DND-41 (cell line): ENCODE results near the gene NCOR2.
A peak's percentile ranks its signal among the peaks of the same experiment; 100 is the strongest.

Experiments used
- ATAC-seq: fragments of 200-7000 bp; cut with Tn5 transposase; 3 replicates; pipeline ENCODE4 v1.9.1; 2021; ENCODE audit warnings: low read depth; ENCODE audit not compliant: insufficient read depth
- DNase-seq: peaks from one replicate; pipeline ENCODE4 v3.0.0-alpha.2; 2020
- H2AFZ ChIP-seq: 2 replicates; pipeline ENCODE4 v1.6.0; 2012; ENCODE audit warnings: low read depth, low read length
- H3K27ac ChIP-seq: 2 replicates; pipeline ENCODE4 v1.5.1; 2012; ENCODE audit warnings: low read length, inconsistent platforms
- H3K27me3 ChIP-seq: fragments of 200-600 bp; sonication (generic); 2 replicates; pipeline ENCODE4 v1.6.0; 2012; ENCODE audit warnings: low read length, mild to moderate bottlenecking, inconsistent platforms; ENCODE audit not compliant: insufficient read depth, poor library complexity
- H3K36me3 ChIP-seq: 2 replicates; pipeline ENCODE4 v1.5.1; 2012; ENCODE audit warnings: low read length, inconsistent platforms; ENCODE audit not compliant: insufficient read depth
- H3K4me1 ChIP-seq: 2 replicates; pipeline ENCODE4 v1.5.1; 2012; ENCODE audit warnings: mild to moderate bottlenecking, low read length; ENCODE audit not compliant: insufficient read depth
- H3K4me2 ChIP-seq: 2 replicates; pipeline ENCODE4 v1.6.0; 2012; ENCODE audit warnings: mild to moderate bottlenecking, moderate library complexity, low read length, inconsistent platforms; ENCODE audit not compliant: insufficient read depth
- H3K4me3 ChIP-seq, 2 experiments: fragments of 200-600 bp in 1 of 2; shearing (Covaris generic) in 1 of 2; 2 replicates each; pipeline ENCODE4 v1.5.1; 2012 to 2016; ENCODE audit warnings: inconsistent platforms in 2 of 2, low read length in 2 of 2, mild to moderate bottlenecking in 2 of 2, low read depth in 1 of 2, moderate library complexity in 1 of 2
- H3K79me2 ChIP-seq: 2 replicates; pipeline ENCODE4 v1.6.0; 2012; ENCODE audit warnings: low read length, inconsistent platforms; ENCODE audit not compliant: insufficient read depth
- H3K9ac ChIP-seq: 2 replicates; pipeline ENCODE4 v1.6.0; 2012; ENCODE audit warnings: low read depth, mild to moderate bottlenecking, inconsistent platforms, low read length, moderate library complexity
- H3K9me3 ChIP-seq: 2 replicates; pipeline ENCODE4 v1.5.1; 2012; ENCODE audit warnings: low read length, moderate library complexity, mild to moderate bottlenecking, inconsistent platforms; ENCODE audit not compliant: insufficient read depth, severe bottlenecking
- H4K20me1 ChIP-seq: 2 replicates; pipeline ENCODE4 v1.6.0; 2012; ENCODE audit warnings: low read length; ENCODE audit not compliant: insufficient read depth
- CTCF ChIP-seq: IDR thresholded peaks from 2 replicates; pipeline ENCODE4 v1.5.1; 2012; ENCODE audit warnings: borderline replicate concordance, low read length, moderate library complexity, mild to moderate bottlenecking; ENCODE audit not compliant: poor library complexity, severe bottlenecking; ENCODE audit errors: extremely low read depth
- EZH2 ChIP-seq: IDR thresholded peaks from 3 replicates; pipeline ENCODE4 v1.6.1; 2012; ENCODE audit warnings: borderline replicate concordance, low read depth, mild to moderate bottlenecking, moderate library complexity, low read length, inconsistent platforms; ENCODE audit not compliant: severe bottlenecking

Gene NCOR2

GRCh38 chr12:124564232-124564958 is 3.0 kb downstream of the NCOR2 start:
- H4K20me1 ChIP-seq: peaks cover 69% of the 10 kb centered on the region
- no peak for DNase-seq
- H3K27me3 ChIP-seq: no peaks in the 10 kb centered on the region
- H3K36me3 ChIP-seq: no peaks in the 10 kb centered on the region; the same call in 1 of the 2 replicates
- H3K9me3 ChIP-seq: no peaks in the 10 kb centered on the region
- H3K4me3 ChIP-seq: no peak overlapping the region
- no peak for TF ChIP-seq EZH2
- TF ChIP-seq CTCF: no peak
- H3K4me2 ChIP-seq: 0 out of 2 replicates have a peak overlapping the region, but pooled peaks have one; percentile 91
- H3K9ac ChIP-seq: no peak overlapping the region
- no peak overlapping the region for H3K27ac ChIP-seq
- H3K4me1 ChIP-seq: peaks cover 30% of the 10 kb centered on the region
- no peak for ATAC-seq
- peaks cover 79% of the 10 kb centered on the region for H3K79me2 ChIP-seq
- H2AFZ ChIP-seq: no peak overlapping the region

- H3K9ac ChIP-seq: no peak overlapping the region
- no peak overlapping the region for H3K4me2 ChIP-seq
- no peak overlapping the region for H2AFZ ChIP-seq
- H3K27me3 ChIP-seq: no peaks in the 10 kb centered on the region
- H3K9me3 ChIP-seq: no peaks in the 10 kb centered on the region
- peaks cover 84% of the 10 kb centered on the region for H3K79me2 ChIP-seq
- DNase-seq (no peak), ATAC-seq (no peak)
- H3K4me3 ChIP-seq: no peak overlapping the region
- peaks cover 75% of the 10 kb centered on the region for H4K20me1 ChIP-seq
- H3K36me3 ChIP-seq: no peaks in the 10 kb centered on the region; the same call in 1 of the 2 replicates
- H3K27ac ChIP-seq: no peak overlapping the region
- peaks cover 24% of the 10 kb centered on the region for H3K4me1 ChIP-seq
- TF ChIP-seq CTCF: no peak
- no peak for TF ChIP-seq EZH2
Observed at GRCh38 chr12:124563809-124564208, 3.6 kb downstream of the NCOR2 start.

GRCh38 chr12:124563401-124563800 is 4.0 kb downstream of the NCOR2 start:
- no peak overlapping the region for H2AFZ ChIP-seq
- H4K20me1 ChIP-seq: peaks cover 79% of the 10 kb centered on the region
- TF ChIP-seq CTCF (no peak), EZH2 (no peak)
- H3K79me2 ChIP-seq: peaks cover 89% of the 10 kb centered on the region
- ATAC-seq: no peak
- no peaks in the 10 kb centered on the region for H3K27me3 ChIP-seq
- H3K4me3 ChIP-seq: no peak overlapping the region
- H3K4me1 ChIP-seq: peaks cover 20% of the 10 kb centered on the region
- H3K4me2 ChIP-seq: no peak overlapping the region
- no peak overlapping the region for H3K27ac ChIP-seq
- H3K9me3 ChIP-seq: no peaks in the 10 kb centered on the region
- DNase-seq: no peak
- no peak overlapping the region for H3K9ac ChIP-seq
- H3K36me3 ChIP-seq: no peaks in the 10 kb centered on the region; the same call in 1 of the 2 replicates
